ENCODE data around the gene ANO10.

ANO10 gene

GRCh38 chr3:43346978-43347749 is 274.6 kb downstream of the ANO10 start:
- DNase-seq (ENCODE audit: low read depth in 3 of 3) = no peak

DNA sequence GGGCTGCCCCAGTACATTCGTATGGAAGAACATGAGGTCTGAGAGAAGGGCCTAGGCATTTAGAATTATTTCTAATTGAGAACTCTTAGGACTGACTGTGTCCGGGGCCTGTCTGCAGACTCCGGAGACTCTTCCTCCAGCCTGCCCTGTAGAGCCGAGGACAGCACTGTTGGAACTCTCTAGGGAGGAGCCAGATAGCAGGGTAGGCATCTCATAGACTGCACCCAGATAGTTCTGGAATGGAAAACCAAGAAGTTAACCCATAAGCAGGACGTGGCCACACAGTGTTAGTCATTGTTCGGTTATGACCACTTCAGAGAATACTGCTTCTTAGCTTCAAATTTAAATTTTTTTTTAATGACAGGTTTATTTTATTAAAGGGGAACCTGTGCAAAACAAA is 275.9 kb downstream of the ANO10 start:
- peak in 1 of 3 donors; percentile 2 for DNase-seq (ENCODE audit: low read depth in 3 of 3)

- no peak for DNase-seq (ENCODE audit: low read depth in 3 of 3)
These were observed 276.6 kb downstream of the ANO10 start for GRCh38 chr3:43345246-43345645.

DNA sequence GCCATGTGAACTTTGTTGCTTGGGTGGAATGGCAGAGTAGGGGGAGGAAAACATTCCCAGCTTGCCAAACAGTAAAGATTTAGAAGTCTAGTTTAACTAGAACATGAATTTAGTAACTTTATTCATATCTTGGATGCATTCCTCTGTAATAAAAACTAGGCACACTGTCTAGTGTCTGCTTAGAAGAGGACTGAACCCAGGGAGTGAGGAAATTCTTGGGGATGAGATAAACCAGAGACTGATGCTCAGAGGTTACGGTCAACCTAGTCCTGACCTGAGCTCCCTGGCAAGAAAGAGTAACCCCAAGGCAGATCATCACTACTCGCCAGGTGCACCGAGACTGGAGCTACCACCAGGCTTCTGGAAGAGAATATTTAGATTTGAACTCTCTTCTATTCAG is 277.3 kb downstream of the ANO10 start:
- DNase-seq (ENCODE audit: low read depth in 3 of 3) = no peak

GRCh38 chr3:43343815-43344214 is 278.0 kb downstream of the ANO10 start:
- DNase-seq (ENCODE audit: low read depth in 3 of 3) = no peak

- DNase-seq (ENCODE audit: low read depth in 3 of 3) = no peak
These were observed 278.6 kb downstream of the ANO10 start for GRCh38 chr3:43343185-43343584.

DNA sequence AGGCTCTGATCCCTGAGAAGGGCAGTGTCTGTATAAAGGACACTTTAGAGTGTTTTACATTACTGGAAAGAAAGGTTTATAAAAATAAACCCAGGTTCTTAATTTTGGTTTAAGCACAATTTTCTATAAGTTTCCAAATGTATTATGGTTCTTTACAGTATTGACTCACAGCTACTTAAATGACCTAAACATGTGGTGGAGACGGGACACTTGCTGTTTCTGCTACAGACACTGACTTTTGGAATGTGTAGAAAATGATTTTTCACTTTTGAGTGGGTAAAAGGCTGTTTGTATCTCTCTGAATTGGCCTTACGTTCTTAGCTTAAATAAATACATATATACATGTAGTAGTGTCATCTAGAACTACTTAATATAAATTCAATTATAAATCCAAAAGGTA is 280.0 kb downstream of the ANO10 start:
- DNase-seq (ENCODE audit: low read depth in 3 of 3) = no peak

DNA sequence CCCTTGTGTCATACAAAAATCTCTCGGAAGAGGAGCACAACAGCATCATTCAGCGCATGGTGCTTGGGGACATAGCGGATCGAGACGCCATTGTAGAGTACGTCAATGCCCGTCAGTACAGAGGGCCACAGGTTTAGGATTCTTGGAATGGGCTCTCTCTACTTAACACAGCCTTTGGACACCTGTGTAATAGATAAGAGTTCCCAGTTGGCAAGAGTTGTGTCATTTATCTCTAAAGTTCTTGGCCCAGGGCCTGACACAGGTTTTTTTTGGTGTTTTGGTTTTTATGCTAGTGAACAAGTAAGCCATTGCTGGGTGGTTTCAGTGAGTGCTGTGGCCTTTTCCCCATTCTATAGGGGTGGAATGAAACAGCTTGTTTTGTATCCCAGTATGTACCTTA is 281.4 kb downstream of the ANO10 start:
- no peak for DNase-seq (ENCODE audit: low read depth in 3 of 3)

- no peak for DNase-seq (ENCODE audit: low read depth in 3 of 3)
These were observed 283.5 kb downstream of the ANO10 start for GRCh38 chr3:43338295-43338694.

DNA sequence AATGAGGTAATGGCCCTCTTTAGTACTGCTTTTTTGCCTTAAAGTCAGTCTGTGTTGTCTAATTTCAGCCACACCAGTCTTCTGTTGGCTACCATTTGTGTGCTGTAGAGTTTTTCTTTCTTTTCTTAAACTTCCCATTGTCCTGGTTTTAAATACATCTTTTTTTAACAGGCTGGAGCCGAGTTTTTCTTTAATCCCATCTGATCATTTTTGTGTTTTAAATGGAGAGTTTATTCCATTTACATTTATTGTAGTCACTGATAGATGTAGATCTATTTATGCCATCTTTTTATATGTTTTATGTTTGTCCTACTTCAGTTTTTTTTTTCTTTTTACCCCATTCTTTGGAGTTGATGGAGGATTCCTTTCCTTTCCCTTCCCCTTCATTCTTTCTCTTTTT is 286.0 kb downstream of the ANO10 start:
- no peak for DNase-seq (ENCODE audit: low read depth in 3 of 3)

- DNase-seq (ENCODE audit: low read depth in 3 of 3) = no peak
These were observed 286.8 kb downstream of the ANO10 start for GRCh38 chr3:43334976-43335375.

DNA sequence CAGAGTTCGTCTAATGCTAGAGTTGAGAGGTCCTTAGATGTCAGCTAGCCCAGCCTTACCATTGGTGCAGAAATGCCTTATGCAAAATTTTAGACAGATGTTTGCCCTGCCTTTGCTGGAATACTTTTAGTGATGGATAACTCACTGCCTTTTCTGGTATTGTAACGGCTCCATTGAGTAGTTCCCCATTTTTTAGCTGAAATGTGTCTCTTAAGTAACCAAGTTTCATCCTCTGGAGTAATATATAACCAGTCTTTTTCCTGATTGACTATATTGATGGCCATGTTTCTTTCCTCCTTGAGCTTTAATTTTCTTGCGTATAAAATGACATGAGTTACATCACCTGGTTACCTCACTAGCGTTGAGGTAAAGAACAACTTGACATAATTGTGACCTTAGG is 290.4 kb downstream of the ANO10 start:
- DNase-seq (ENCODE audit: low read depth in 3 of 3) = no peak

GRCh38 chr3:43330981-43331380 is 290.8 kb downstream of the ANO10 start:
- no peak for DNase-seq (ENCODE audit: low read depth in 3 of 3)

- no peak for DNase-seq (ENCODE audit: low read depth in 3 of 3)
These were observed 293.2 kb downstream of the ANO10 start for GRCh38 chr3:43328653-43329052.

- no peak for DNase-seq (ENCODE audit: low read depth in 3 of 3)
These were observed 294.2 kb downstream of the ANO10 start for GRCh38 chr3:43327582-43327979.

- DNase-seq (ENCODE audit: low read depth in 3 of 3) = no peak
These were observed 294.8 kb downstream of the ANO10 start for GRCh38 chr3:43326891-43327581.

DNA sequence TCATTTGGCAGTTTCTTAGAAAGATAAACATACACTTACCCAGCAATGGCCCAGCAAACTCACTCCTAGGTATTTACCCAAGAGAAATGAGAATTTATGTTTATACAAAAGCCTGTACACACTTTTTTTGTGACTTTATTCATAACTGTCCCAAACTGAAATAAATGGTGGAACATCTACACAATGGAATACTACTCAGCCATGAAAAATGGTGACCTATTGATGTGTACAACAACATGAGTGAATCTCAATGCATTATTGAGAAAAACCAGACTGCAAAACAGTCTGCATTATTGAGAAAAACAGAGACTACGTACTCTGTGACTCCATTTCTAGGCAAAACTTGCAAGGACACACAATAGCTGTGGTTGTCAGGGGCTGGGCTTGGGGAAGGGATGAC is 298.3 kb downstream of the ANO10 start:
- no peak for DNase-seq (ENCODE audit: low read depth in 3 of 3)

GRCh38 chr3:43320288-43320687 is 301.5 kb downstream of the ANO10 start:
- no peak for DNase-seq (ENCODE audit: low read depth in 3 of 3)

- no peak for DNase-seq (ENCODE audit: low read depth in 3 of 3)
These were observed 302.0 kb downstream of the ANO10 start for GRCh38 chr3:43319794-43320193.

DNA sequence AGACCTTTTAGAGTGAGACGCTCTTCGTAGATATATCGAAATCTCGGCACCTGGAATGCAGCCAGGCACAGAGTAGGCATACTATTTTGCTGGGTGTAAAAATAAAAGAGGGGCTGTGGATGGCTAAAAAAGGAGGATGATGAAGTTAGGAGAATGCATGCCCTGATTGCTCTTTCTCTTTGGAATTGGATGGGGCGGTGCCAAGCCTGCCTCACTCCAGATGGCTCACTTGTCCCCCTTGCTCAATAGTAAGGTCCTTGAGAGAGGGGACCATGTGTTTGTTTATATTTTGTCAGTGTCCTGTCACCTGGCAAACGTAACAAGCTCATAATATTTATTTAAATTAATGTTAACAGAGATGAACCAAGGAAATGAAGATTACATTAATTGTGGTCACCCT is 302.4 kb downstream of the ANO10 start:
- DNase-seq (ENCODE audit: low read depth in 3 of 3) = no peak

DNA sequence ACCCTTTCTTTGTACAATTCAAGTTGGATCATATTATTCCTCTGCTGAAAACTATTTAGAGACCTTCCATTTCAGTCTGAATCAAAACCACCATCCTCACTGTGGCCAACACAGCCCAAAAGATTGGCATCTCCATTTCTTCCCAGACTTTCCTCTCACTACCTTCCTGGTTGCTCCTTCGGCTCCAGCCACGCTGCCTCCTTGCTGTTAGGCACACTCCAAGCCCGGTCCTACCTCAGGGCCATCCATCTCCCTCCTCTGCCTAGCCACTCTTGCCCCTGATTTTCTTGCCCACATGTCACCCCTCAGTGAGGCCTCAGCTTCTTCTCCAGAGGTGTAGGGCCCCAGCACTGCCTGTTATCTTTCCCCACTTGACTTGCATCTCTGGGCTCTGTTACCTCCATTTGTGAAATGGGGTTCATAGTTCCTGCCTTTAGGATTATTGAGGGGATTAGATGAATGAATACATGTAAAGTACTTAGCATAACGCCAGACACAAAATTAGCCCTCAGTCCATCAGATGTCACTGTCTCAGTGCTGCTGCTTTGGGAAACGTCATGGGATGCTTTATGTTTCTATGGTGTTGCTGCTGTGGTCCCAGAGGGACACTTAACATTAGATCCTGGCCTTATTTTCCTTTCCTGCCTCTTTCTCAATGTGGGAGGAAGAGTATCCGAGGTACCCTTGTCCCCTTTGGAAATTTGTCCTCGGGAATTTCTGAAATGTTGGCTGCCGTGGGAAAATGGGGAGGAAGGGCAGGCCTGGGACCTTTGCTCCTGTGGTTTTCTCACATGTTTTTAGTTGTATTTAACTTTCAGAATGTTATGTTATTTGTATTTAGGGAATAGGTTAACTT is 304.1 kb downstream of the ANO10 start:
- no peak for DNase-seq (ENCODE audit: low read depth in 3 of 3)

GRCh38 chr3:43316783-43317460 is 304.9 kb downstream of the ANO10 start:
- no peak for DNase-seq (ENCODE audit: low read depth in 3 of 3)

Data from stimulated activated CD4-positive, alpha-beta T cell treated with anti-CD3 and anti-CD28 coated beads, TNF-alpha, amount 100 ng/mL, for 48 hours (primary cell).